HepG2 (cell line): Measurements from ENCODE around the gene DDRGK1. TPM values are rescaled to one million over a fixed set of nuclear protein-coding genes. Genes with fewer than 3 reads are reported as not detected.
A peak's percentile ranks its signal among the peaks of the same experiment; 100 is the strongest.

Source experiments
- CEBPZ ChIP-seq: IDR thresholded peaks from 2 replicates; pipeline ENCODE4 v1.6.1; 2012; ENCODE audit warnings: low read length, improper control_type of control experiment
- CERS6 ChIP-seq: sonication (generic); formaldehyde crosslinking; IDR thresholded peaks from 2 replicates; pipeline ENCODE4 v1.5.0; 2020; ENCODE audit warnings: missing genetic modification reagents
- GLMP ChIP-seq: sonication (generic); formaldehyde crosslinking; IDR thresholded peaks from 2 replicates; pipeline ENCODE4 v1.9.0; 2021; ENCODE audit warnings: missing genetic modification reagents, mild to moderate bottlenecking, borderline replicate concordance
- HINFP ChIP-seq: sonication (generic); formaldehyde crosslinking; IDR thresholded peaks from 2 replicates; pipeline ENCODE4 v1.4.0; 2020; ENCODE audit warnings: low read depth, mild to moderate bottlenecking, missing genetic modification reagents
- HOXA5 ChIP-seq: sonication (generic); formaldehyde crosslinking; IDR thresholded peaks from 2 replicates; pipeline ENCODE4 v1.4.0; 2020; ENCODE audit warnings: missing genetic modification reagents
- MEIS2 ChIP-seq: sonication (generic); formaldehyde crosslinking; IDR thresholded peaks from 2 replicates; pipeline ENCODE4 v1.9.0; 2021; ENCODE audit warnings: mild to moderate bottlenecking, missing genetic modification reagents
- MTF2 ChIP-seq: sonication (generic); formaldehyde crosslinking; IDR thresholded peaks from 2 replicates; pipeline ENCODE4 v1.5.0; 2020; ENCODE audit warnings: missing genetic modification reagents, borderline replicate concordance
- NFE2L1 ChIP-seq: sonication (generic); formaldehyde crosslinking; IDR thresholded peaks from 2 replicates; pipeline ENCODE4 v1.4.0; 2020; ENCODE audit warnings: missing genetic modification reagents, mild to moderate bottlenecking, borderline replicate concordance
- SOX5 ChIP-seq: IDR thresholded peaks from 2 replicates; pipeline ENCODE4 v1.6.1; 2016; ENCODE audit warnings: borderline replicate concordance
- SP2 ChIP-seq: sonication (generic); formaldehyde crosslinking; IDR thresholded peaks from 2 replicates; pipeline ENCODE4 v1.5.1; 2020; ENCODE audit warnings: mild to moderate bottlenecking, missing genetic modification reagents
- TBP ChIP-seq: sonication (generic); formaldehyde crosslinking; IDR thresholded peaks from 2 replicates; pipeline ENCODE4 v1.5.0; 2020; ENCODE audit warnings: missing genetic modification reagents
- TBX2 ChIP-seq: sonication (generic); formaldehyde crosslinking; IDR thresholded peaks from 2 replicates; pipeline ENCODE4 v1.5.0; 2020; ENCODE audit warnings: missing genetic modification reagents, mild to moderate bottlenecking, borderline replicate concordance
- ZBTB4 ChIP-seq: sonication (generic); formaldehyde crosslinking; IDR thresholded peaks from 2 replicates; pipeline ENCODE4 v1.4.0; 2020; ENCODE audit warnings: missing genetic modification reagents, mild to moderate bottlenecking, borderline replicate concordance
- ZIK1 ChIP-seq: sonication (generic); formaldehyde crosslinking; IDR thresholded peaks from 2 replicates; pipeline ENCODE4 v1.5.0; 2020; ENCODE audit warnings: mild to moderate bottlenecking, low read depth, missing genetic modification reagents, borderline replicate concordance
- ZNF446 ChIP-seq: sonication (generic); formaldehyde crosslinking; IDR thresholded peaks from 2 replicates; pipeline ENCODE4 v1.5.0; 2020; ENCODE audit warnings: mild to moderate bottlenecking, missing genetic modification reagents
- ZNF704 ChIP-seq: sonication (generic); formaldehyde crosslinking; IDR thresholded peaks from 2 replicates; pipeline ENCODE4 v1.8.1; 2023; ENCODE audit warnings: mild to moderate bottlenecking, inconsistent platforms, moderate library complexity, missing genetic modification reagents, borderline replicate concordance
- polyA plus RNA-seq, 8 experiments: library from polyadenylated mRNA; depleted of rRNA in 3 of 8; stranded (reverse) in 7 of 8; unstranded in 1 of 8; fragments of >200 nt; fragmentation: Illumina TruSeq in 4 of 8; extraction: Trizol in 4 of 8; gene quantifications; 2 replicates each; pipeline versions ENCODE4 v1.2.1 to v1.2.3, GENCODE V29; 2011 to 2016; ENCODE audit warnings: low read depth in 4 of 8, missing spikeins in 1 of 8, mixed read lengths in 1 of 8; ENCODE audit not compliant: insufficient read depth in 1 of 8
- total RNA-seq, 5 experiments: library from RNA; depleted of rRNA; stranded (reverse); fragments of >200 nt; fragmentation: Illumina TruSeq; extraction: Trizol; gene quantifications; 2 replicates each; pipeline ENCODE4 v1.2.3, GENCODE V29; 2016; ENCODE audit warnings: low read depth in 1 of 5

The DDRGK1 gene
- total and polyA plus RNA-seq, 2 of the 13 experiments (the other 11 are each of a cell fraction or from before 2014, with no cell fraction given) = 96.7 to 149 TPM

- TF ChIP-seq ZBTB4 (CRISPR knock-in tag) = no peak
- 0 out of 2 replicates have a peak, but pooled peaks have one; percentile 38 for TF ChIP-seq SOX5
- no peak for TF ChIP-seq ZNF446
- TF ChIP-seq MTF2 (CRISPR knock-in tag) = no peak
- TF ChIP-seq CEBPZ = no peak
- no peak for TF ChIP-seq HOXA5 (CRISPR knock-in tag)
- TF ChIP-seq TBP (CRISPR knock-in tag) = no peak
- no peak for TF ChIP-seq GLMP (CRISPR knock-in tag)
- TF ChIP-seq MEIS2 (CRISPR knock-in tag) = no peak
- no peak for TF ChIP-seq NFE2L1 (CRISPR knock-in tag)
- no peak for TF ChIP-seq CERS6 (CRISPR knock-in tag)
- TF ChIP-seq SP2 (CRISPR knock-in tag) = no peak
- no peak for TF ChIP-seq ZIK1 (CRISPR knock-in tag)
- TF ChIP-seq TBX2 = peak; percentile 69
- TF ChIP-seq ZNF704 (CRISPR knock-in tag) = no peak
- no peak for TF ChIP-seq HINFP (CRISPR knock-in tag)
Measured at GRCh38 chr20:3250091-3250504, 45.6 kb upstream of the DDRGK1 start (continued).
